Measurements from ENCODE around the gene NMNAT2. TPM values are rescaled to one million over a fixed set of nuclear protein-coding genes. Genes with fewer than 3 reads are reported as not detected.

Gene NMNAT2
- total and polyA plus RNA-seq, 12 donors = 0.23 to 5.8 (median 2.1) TPM

- no peaks in the 10 kb centered on the region for H3K36me3 ChIP-seq
- no peak overlapping the region for H3K4me3 ChIP-seq
- TF ChIP-seq CTCF (IDR thresholded peaks at IDR 0.05) = no peak
- H3K27ac ChIP-seq = no peak overlapping the region
- peaks cover 0 to 24% (median 9%) of the 10 kb centered on the region in 9 donors for H3K4me1 ChIP-seq
- H3K27me3 ChIP-seq = no peaks in the 10 kb centered on the region
- DNase-seq (no peak), ATAC-seq (no peak)
- H3K9me3 ChIP-seq = no peaks in the 10 kb centered on the region
- intact Hi-C loops (cut with DNase I) = loop anchor here in 4 of 10 donors (5.0 to 10.0 kb wide), 3 partner anchors 88 to 211 kb away; partner anchors contain the start of gene LAMC1 (in 4 of the 4)
These were observed 185.1 kb downstream of the NMNAT2 start for GRCh38 chr1:183233113-183233512.

DNA sequence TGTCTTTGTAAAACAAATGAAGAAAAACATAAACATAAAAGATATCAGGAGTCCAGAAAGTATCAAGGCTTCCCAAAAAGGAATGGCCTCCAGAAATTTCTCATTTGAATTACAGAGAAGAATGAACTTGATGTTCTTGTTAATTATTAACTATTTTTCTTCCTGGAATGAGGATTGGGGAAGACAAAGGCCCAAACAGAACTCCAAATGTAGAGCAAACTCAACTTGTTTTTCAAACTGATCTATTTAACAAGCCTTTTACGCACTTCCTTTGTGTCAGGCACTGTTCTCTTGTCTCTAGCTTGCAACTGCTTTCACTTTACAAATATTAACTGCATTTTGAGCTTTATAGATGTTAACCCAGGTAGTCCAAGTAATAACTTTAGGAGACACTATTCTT lies 186.6 kb downstream of the NMNAT2 start:
- no peak overlapping the region for H3K27ac ChIP-seq
- ATAC-seq = no peak

GRCh38 chr1:183230413-183230812 lies 187.8 kb downstream of the NMNAT2 start:
- Histone ChIP-seq H3K9me3 (no peaks in the 10 kb centered on the region), H3K27me3 (no peaks in the 10 kb centered on the region), H3K27ac (no peak overlapping the region), H3K36me3 (no peaks in the 10 kb centered on the region), H3K4me3 (no peak overlapping the region), H3K4me1 (peaks cover 0 to 25% (median 9%) of the 10 kb centered on the region in 9 donors)
- no peak for ATAC-seq
- no peak for DNase-seq
- intact Hi-C loops (cut with DNase I) = loop anchor here in 5 of 10 donors (2.0 to 10.0 kb wide), 4 partner anchors 86 to 268 kb away; partner anchors contain the start of gene LAMC1 (in 4 of the 5)
- 97% methylated on average over 2 of the region's 2 CpGs for WGBS, 2 donors
- TF ChIP-seq CTCF (IDR thresholded peaks at IDR 0.05) = no peak

More for the DNA sequence above, 186.6 kb downstream of the NMNAT2 start:
- 93 to 98% methylated on average over 1 of the region's 1 CpG for WGBS, 2 donors
- Histone ChIP-seq H3K9me3 (no peaks in the 10 kb centered on the region), H3K27me3 (no peaks in the 10 kb centered on the region), H3K36me3 (no peaks in the 10 kb centered on the region), H3K4me3 (no peak overlapping the region), H3K4me1 (peaks cover 0 to 28% (median 9%) of the 10 kb centered on the region in 9 donors)
- DNase-seq = no peak
- no peak for TF ChIP-seq CTCF (IDR thresholded peaks at IDR 0.05)
- intact Hi-C loops (cut with DNase I) = loop anchor here in 5 of 10 donors (2.0 to 10.0 kb wide), 4 partner anchors 87 to 269 kb away; partner anchors contain the start of gene LAMC1 (in 4 of the 5)

GRCh38 chr1:183228347-183229220 lies 189.6 kb downstream of the NMNAT2 start:
- intact Hi-C loops (cut with DNase I) = loop anchor here (2.0 to 10.0 kb wide), 8 partner anchors 46 to 266 kb away; partner anchors contain the start of gene LAMC1 (in 1 of the 10)
- Histone ChIP-seq H3K4me3 (no peak overlapping the region), H3K27me3 (no peaks in the 10 kb centered on the region), H3K9me3 (no peaks in the 10 kb centered on the region), H3K36me3 (no peaks in the 10 kb centered on the region), H3K4me1 (peaks cover 0 to 10% (median 0%) of the 10 kb centered on the region in 9 donors), H3K27ac (no peak overlapping the region)
- peak in 2 of 8 donors; percentile 8 for ATAC-seq
- 88 to 95% methylated on average over 13 of the region's 13 CpGs for WGBS, 2 donors
- TF ChIP-seq CTCF (IDR thresholded peaks at IDR 0.05) = peak in 2 of 9 donors; percentile 1 to 13
- no peak for DNase-seq
